ENCODE results near the gene GOLGA5. TPM values are rescaled to one million over a fixed set of nuclear protein-coding genes. Genes with fewer than 3 reads are reported as not detected.

Gene GOLGA5
- total RNA-seq, 1 experiment from 2014 or later = 22.3 TPM

DNA sequence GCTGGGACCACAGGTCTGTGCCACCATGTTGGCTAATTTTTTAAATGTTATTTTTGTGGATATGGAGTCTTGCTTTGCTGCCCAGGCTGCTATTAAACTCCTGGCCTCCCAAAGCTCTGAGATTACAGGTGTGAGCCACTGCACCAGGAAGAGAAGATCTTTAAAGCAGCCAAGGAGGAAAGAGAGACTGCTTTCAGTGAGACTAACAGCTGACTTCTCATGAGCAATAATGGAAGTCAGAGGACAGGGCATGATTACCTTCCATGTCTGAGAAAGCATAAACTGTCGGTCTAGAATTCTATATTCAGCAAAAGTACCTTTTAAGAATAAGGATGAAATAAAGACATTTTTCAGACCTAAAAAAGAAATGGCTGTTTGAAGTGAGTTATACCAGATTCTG, 71.6 kb downstream of the GOLGA5 start:
- TF ChIP-seq SIN3A (IDR thresholded peaks at IDR 0.05; ENCODE audit: borderline replicate concordance, insufficient read depth, low read depth, low read length) = no peak
- TF ChIP-seq, protein P1, sequence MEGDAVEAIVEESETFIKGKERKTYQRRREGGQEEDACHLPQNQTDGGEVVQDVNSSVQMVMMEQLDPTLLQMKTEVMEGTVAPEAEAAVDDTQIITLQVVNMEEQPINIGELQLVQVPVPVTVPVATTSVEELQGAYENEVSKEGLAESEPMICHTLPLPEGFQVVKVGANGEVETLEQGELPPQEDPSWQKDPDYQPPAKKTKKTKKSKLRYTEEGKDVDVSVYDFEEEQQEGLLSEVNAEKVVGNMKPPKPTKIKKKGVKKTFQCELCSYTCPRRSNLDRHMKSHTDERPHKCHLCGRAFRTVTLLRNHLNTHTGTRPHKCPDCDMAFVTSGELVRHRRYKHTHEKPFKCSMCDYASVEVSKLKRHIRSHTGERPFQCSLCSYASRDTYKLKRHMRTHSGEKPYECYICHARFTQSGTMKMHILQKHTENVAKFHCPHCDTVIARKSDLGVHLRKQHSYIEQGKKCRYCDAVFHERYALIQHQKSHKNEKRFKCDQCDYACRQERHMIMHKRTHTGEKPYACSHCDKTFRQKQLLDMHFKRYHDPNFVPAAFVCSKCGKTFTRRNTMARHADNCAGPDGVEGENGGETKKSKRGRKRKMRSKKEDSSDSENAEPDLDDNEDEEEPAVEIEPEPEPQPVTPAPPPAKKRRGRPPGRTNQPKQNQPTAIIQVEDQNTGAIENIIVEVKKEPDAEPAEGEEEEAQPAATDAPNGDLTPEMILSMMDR (IDR thresholded peaks at IDR 0.05) = no peak
- TF ChIP-seq, protein P2, sequence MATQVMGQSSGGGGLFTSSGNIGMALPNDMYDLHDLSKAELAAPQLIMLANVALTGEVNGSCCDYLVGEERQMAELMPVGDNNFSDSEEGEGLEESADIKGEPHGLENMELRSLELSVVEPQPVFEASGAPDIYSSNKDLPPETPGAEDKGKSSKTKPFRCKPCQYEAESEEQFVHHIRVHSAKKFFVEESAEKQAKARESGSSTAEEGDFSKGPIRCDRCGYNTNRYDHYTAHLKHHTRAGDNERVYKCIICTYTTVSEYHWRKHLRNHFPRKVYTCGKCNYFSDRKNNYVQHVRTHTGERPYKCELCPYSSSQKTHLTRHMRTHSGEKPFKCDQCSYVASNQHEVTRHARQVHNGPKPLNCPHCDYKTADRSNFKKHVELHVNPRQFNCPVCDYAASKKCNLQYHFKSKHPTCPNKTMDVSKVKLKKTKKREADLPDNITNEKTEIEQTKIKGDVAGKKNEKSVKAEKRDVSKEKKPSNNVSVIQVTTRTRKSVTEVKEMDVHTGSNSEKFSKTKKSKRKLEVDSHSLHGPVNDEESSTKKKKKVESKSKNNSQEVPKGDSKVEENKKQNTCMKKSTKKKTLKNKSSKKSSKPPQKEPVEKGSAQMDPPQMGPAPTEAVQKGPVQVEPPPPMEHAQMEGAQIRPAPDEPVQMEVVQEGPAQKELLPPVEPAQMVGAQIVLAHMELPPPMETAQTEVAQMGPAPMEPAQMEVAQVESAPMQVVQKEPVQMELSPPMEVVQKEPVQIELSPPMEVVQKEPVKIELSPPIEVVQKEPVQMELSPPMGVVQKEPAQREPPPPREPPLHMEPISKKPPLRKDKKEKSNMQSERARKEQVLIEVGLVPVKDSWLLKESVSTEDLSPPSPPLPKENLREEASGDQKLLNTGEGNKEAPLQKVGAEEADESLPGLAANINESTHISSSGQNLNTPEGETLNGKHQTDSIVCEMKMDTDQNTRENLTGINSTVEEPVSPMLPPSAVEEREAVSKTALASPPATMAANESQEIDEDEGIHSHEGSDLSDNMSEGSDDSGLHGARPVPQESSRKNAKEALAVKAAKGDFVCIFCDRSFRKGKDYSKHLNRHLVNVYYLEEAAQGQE (IDR thresholded peaks at IDR 0.05; ENCODE audit: insufficient read depth in 1 of 2, low read depth in 2 of 2, low read length in 1 of 2) = no peak
- no peak for TF ChIP-seq TCF7L2 (IDR thresholded peaks at IDR 0.05; ENCODE audit: low read depth, low read length)
- no peak for TF ChIP-seq POLR2AphosphoS5 (IDR thresholded peaks at IDR 0.05; ENCODE audit: low read depth, low read length)
- in situ Hi-C loops (cut with HindIII; ENCODE audit: low pct_unique_long_range_greater_than_20kb, low sequenced_read_pairs) = no loop called here
- intact Hi-C loops (cut with micrococcal nuclease; ENCODE audit: unreplicated experiment) = no loop called here
- ChIA-PET POLR2A (no interaction called here), CTCF (no interaction called here)
- no peak for DNase-seq (ENCODE audit: low read depth, low spot score)
- no peaks in the 10 kb centered on the region for H3K4me1 ChIP-seq (ENCODE audit: control insufficient read depth, insufficient read depth, low read length)
- no peaks in the 10 kb centered on the region for H3K36me3 ChIP-seq (ENCODE audit: control insufficient read depth, insufficient read depth, low read length)
- no TSS peak for BruUV-seq (replicated peaks)
- no peak overlapping the region for H3K27ac ChIP-seq (ENCODE audit: low read length)
- H3K27me3 ChIP-seq (ENCODE audit: control insufficient read depth, insufficient read depth, low read length) = no peaks in the 10 kb centered on the region
- no peaks in the 10 kb centered on the region for H3K9me3 ChIP-seq (ENCODE audit: control insufficient read depth, insufficient read depth, low read depth, low read length)
- no peak for ATAC-seq
- no peak overlapping the region for H3K4me3 ChIP-seq (ENCODE audit: low read depth in 2 of 2, low read length in 2 of 2)

DNA sequence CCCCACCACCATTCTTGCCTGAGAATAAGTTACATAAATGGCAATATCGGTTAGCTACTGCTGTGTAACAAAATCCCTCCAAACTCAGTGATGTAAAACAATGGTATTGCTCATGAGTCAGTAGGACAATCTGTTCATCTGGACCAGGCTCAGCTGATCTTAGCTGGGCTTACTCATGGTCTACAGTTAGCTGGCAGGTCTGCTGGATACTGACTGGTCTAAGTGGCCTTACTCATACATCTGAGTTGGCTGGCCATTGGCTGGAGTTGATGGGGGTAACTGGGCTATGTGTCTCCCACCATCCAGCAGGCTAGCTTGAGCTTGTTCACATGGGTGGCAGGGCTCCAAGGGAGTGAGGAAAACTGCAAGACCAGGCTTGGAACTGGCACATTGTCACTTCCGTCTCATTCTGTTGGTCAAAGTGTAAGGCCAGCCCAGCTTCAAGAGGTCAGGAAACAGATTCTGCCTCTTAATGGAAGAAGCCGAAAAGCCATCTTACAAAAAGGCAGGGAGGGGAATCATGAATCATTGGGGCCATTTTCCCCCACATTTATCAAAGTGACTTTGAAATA, 72.2 kb downstream of the GOLGA5 start:
- TF ChIP-seq, protein P2 (IDR thresholded peaks at IDR 0.05; ENCODE audit: insufficient read depth in 1 of 2, low read depth in 2 of 2, low read length in 1 of 2) = no peak
- TF ChIP-seq POLR2AphosphoS5 (IDR thresholded peaks at IDR 0.05; ENCODE audit: low read depth, low read length) = no peak
- TF ChIP-seq, protein P1 (IDR thresholded peaks at IDR 0.05) = no peak
- TF ChIP-seq TCF7L2 (IDR thresholded peaks at IDR 0.05; ENCODE audit: low read depth, low read length) = no peak
- no peak for TF ChIP-seq SIN3A (IDR thresholded peaks at IDR 0.05; ENCODE audit: borderline replicate concordance, insufficient read depth, low read depth, low read length)
- Histone ChIP-seq H3K27ac (ENCODE audit: low read length) (no peak overlapping the region), H3K36me3 (ENCODE audit: control insufficient read depth, insufficient read depth, low read length) (no peaks in the 10 kb centered on the region), H3K9me3 (ENCODE audit: control insufficient read depth, insufficient read depth, low read depth, low read length) (no peaks in the 10 kb centered on the region), H3K27me3 (ENCODE audit: control insufficient read depth, insufficient read depth, low read length) (no peaks in the 10 kb centered on the region), H3K4me1 (ENCODE audit: control insufficient read depth, insufficient read depth, low read length) (no peaks in the 10 kb centered on the region), H3K4me3 (ENCODE audit: low read depth in 2 of 2, low read length in 2 of 2) (no peak overlapping the region)
- ATAC-seq = no peak
- no peak for DNase-seq (ENCODE audit: low read depth, low spot score)
- CTCF ChIA-PET = no interaction called here
- intact Hi-C loops (cut with micrococcal nuclease; ENCODE audit: unreplicated experiment) (no loop called here), in situ Hi-C loops (cut with HindIII; ENCODE audit: low pct_unique_long_range_greater_than_20kb, low sequenced_read_pairs) (no loop called here)
- POLR2A ChIA-PET = no interaction called here
- BruUV-seq (replicated peaks) = no TSS peak
